Measurements from ENCODE around the gene CENPO.

DNA sequence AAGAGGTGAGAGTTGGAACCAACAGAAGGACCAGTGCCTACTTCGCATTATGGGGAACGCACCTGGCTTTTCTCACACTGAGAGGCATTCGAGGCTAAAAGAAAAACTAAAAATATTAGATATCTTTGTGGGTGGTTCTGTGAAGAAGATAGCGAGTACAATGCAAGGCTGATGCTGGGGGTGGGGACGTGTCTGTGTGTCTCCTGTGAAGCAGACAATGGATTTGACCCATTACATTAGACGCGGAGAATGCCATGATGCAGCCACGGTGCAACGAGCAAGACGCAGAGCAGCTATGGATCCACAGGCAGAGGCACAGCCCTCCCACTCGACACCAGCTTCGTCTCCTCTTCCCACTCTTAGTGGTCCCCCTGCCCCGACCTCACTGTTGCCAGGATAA is 65.8 kb downstream of the CENPO start:
- TF ChIP-seq, protein P1, sequence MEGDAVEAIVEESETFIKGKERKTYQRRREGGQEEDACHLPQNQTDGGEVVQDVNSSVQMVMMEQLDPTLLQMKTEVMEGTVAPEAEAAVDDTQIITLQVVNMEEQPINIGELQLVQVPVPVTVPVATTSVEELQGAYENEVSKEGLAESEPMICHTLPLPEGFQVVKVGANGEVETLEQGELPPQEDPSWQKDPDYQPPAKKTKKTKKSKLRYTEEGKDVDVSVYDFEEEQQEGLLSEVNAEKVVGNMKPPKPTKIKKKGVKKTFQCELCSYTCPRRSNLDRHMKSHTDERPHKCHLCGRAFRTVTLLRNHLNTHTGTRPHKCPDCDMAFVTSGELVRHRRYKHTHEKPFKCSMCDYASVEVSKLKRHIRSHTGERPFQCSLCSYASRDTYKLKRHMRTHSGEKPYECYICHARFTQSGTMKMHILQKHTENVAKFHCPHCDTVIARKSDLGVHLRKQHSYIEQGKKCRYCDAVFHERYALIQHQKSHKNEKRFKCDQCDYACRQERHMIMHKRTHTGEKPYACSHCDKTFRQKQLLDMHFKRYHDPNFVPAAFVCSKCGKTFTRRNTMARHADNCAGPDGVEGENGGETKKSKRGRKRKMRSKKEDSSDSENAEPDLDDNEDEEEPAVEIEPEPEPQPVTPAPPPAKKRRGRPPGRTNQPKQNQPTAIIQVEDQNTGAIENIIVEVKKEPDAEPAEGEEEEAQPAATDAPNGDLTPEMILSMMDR (IDR thresholded peaks at IDR 0.05; ENCODE audit: low read length), result no peak
- TF ChIP-seq EZH2 (optimal IDR thresholded peaks at IDR 0.05; ENCODE audit: low read depth, low read length), result no peak
